RCC 7860 (cell line): ENCODE data around the gene ADORA3.
A peak's percentile ranks its signal among the peaks of the same experiment; 100 is the strongest.

ENCODE experiments used
- DNase-seq: peaks from one replicate; pipeline ENCODE4 v3.0.0-alpha.2; 2015; ENCODE audit warnings: low spot score
- FAIRE-seq: peaks from 2 replicates; lab custom pipeline; 2012; peaks lifted over from hg19 to GRCh38; lab: Jason Lieb, UNC

The ADORA3 gene

DNA sequence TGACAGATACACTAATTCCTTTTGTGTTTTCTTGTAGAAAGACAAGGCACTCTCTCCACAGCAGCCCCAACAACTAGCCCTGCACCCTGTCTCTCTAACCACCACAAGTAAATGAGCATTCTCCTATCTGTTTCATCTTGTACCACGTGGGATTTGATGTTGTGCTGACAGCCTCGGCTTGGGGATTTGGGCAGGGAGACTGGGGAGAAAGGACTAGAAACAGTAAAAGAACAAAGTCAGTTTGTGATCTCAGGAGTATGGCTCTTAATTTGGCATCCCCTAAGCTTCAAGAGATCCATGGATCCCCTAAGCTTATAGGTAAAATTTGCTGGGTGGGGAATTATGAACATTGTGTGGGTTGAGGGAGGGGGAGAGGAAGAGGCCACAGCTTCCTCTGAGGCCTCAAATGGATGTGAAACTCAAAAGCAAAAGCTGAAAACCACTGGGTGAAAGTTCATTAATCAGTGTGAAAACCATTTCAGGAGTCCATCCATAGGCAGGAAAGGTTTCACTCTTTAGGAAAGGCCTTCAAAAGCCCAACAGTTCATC is 26.6 kb downstream of the ADORA3 start:
- no peak for FAIRE-seq

DNA sequence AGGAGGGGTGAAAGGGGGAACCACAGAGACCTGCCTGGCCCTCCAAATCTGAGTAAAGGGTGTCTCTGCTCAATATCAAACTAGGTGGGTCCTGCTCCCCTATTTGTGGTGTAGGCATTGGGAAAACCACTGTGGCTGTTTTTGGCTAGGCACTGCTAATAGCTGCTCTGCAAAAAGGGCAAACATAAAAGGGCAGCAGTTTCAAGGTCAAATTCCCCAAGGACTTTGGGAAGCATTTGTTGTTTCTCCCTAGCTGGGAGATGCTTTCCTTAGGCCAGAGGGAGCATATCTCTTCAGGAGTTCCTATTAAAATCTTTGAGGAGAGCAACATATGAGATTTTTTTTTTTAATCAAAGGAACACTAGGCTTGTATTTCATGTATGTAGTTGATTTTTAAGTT is 27.2 kb downstream of the ADORA3 start:
- FAIRE-seq, result no peak

More for the DNA sequence above, 26.6 kb downstream of the ADORA3 start:
- DNase-seq, result no peak

DNA sequence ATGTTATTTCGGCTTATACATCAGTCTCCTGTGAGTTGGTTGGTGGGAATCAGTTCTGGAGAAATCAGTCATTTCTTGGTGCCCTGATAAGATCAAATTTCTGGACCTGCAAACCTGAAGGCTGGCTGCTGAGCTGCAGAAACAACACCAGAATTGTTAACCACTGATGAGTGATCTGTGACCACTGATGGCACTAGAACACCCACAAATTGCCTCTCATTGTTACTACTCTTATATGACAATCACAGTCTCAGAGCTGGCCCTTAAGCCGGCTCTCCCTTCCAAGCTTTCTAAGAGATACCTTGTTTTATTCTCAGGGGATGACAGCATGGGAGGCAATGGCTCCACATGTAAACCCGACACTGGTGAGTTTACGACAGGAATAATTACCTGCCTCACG is 27.7 kb downstream of the ADORA3 start:
- no peak for DNase-seq
- no peak for FAIRE-seq

More for the DNA sequence above, 27.2 kb downstream of the ADORA3 start:
- DNase-seq, result no peak

DNA sequence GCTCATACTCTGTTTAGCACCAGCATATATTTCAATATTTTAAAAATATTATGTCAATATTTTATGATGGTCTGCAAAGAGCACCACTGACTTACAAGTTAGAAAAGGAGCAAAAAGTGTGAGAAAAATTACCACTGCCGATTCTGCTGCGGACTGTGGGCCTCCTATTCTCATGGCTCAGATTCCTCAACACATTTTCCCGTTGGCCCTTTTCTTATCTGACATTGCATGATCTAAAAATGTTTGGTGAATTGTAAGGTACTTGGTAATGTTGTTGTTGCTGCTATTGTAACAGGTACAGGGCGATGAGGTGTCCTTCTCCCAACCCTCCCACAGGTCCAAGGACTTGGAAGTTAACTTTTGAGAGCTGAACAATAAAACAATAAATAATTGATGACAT is 28.9 kb downstream of the ADORA3 start:
- DNase-seq (no peak), FAIRE-seq (no peak)

- FAIRE-seq, result no peak
- DNase-seq, result no peak
These were observed 29.3 kb downstream of the ADORA3 start for GRCh38 chr1:111474106-111474505.

GRCh38 chr1:111471538-111471937 is 31.9 kb downstream of the ADORA3 start:
- FAIRE-seq (no peak), DNase-seq (no peak)

GRCh38 chr1:111471012-111471411 is 32.4 kb downstream of the ADORA3 start:
- DNase-seq, result no peak
- FAIRE-seq, result no peak

- no peak for DNase-seq
These were observed 32.8 kb downstream of the ADORA3 start for GRCh38 chr1:111470596-111470995.

DNA sequence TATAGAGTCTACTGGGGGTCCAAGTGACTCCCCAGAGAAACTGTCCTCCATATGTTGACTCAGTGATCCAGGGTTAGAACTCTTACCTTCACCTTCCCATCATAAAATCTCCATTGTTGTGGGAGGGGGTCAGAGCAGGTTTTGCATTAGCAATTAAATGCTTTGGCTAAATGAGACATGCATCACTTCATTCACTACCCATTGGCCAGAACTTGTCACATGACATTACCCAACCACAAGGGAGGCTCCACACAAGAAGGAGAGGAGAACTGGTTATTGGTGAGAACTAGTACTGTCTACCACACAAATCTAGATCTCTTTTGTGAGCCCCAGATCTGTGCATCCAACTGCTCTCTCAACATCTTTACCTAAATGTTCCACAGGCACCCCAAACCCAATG is 33.9 kb downstream of the ADORA3 start:
- FAIRE-seq, result no peak
- DNase-seq, result no peak

More at GRCh38 chr1:111470596-111470995, 32.8 kb downstream of the ADORA3 start:
- no peak for FAIRE-seq

- DNase-seq (no peak), FAIRE-seq (no peak)
These were observed 34.7 kb downstream of the ADORA3 start for GRCh38 chr1:111468717-111469100.

GRCh38 chr1:111467865-111468716 is 35.3 kb downstream of the ADORA3 start:
- DNase-seq (no peak), FAIRE-seq (no peak)

- FAIRE-seq, result no peak
- no peak for DNase-seq
These were observed 37.0 kb downstream of the ADORA3 start for GRCh38 chr1:111466480-111466879.

DNA sequence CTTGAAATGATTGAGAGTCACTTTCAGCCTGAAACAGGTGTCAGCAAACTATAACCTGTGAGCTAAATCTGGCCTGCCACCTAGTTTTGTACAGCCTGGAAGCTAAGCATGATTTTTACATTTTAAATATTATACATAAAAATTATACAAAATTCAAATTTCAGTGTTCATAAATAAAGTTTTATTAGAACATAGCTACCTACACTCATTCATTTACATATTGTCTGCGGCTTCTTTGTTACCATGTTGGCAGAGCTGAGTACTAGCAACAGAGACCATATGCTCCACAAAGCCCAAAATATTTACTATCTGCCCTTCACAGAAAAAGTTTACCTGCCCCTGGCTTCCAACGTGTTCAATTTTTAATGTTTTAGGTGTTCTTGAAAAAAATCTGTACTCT is 37.7 kb downstream of the ADORA3 start:
- DNase-seq (no peak), FAIRE-seq (no peak)

- peak; percentile 91 for DNase-seq
- FAIRE-seq, result peak; percentile 97
These were observed 40.3 kb downstream of the ADORA3 start for GRCh38 chr1:111463029-111463683.

GRCh38 chr1:111462370-111463028 is 40.9 kb downstream of the ADORA3 start:
- peak; percentile 69 for FAIRE-seq
- no peak for DNase-seq

GRCh38 chr1:111461765-111462164 is 41.7 kb downstream of the ADORA3 start:
- FAIRE-seq (no peak), DNase-seq (no peak)

GRCh38 chr1:111455642-111456031 is 47.8 kb downstream of the ADORA3 start:
- FAIRE-seq (no peak), DNase-seq (no peak)

DNA sequence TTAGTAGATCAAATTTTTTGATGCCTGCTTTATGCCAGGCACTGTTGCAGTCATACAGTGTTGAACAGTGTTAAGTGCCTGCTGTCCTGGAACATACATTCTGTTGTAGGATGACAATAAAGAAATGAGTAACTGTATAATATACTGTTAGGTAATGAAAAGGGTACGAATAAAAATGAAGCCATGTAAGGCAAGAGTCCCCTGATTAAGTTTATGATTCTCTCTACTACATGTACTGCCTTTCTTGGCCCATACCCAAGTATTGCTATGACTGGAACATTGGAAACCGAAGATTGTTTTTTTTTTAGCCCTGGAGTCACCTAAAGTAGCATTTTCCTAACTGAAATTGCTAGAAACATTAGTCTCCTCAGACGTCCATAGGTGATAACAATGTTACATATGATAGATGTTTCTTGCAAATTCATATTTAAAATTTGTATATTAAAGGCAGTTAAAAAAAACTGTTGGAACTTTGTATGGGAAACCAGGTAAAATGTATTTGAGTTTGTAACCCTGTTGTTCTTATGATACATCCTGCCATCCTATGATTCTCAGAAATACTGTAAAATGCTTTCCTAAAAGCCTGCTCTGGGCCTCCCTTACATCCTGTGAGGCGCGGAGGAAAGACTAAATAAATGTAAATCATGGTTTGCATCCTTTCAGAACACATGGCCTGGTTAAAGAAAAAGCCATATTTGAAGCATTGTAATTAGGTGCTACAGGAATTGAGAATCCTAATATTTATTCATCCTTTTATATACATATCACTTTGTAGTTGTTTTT is 48.4 kb downstream of the ADORA3 start:
- no peak for FAIRE-seq
- no peak for DNase-seq

- DNase-seq, result no peak
- no peak for FAIRE-seq
These were observed 49.7 kb downstream of the ADORA3 start for GRCh38 chr1:111453706-111454105.

- FAIRE-seq, result no peak
- no peak for DNase-seq
These were observed 50.9 kb downstream of the ADORA3 start for GRCh38 chr1:111452581-111452980.

GRCh38 chr1:111450185-111450584 is 53.2 kb downstream of the ADORA3 start:
- DNase-seq (no peak), FAIRE-seq (no peak)
